Mesendoderm (in vitro differentiated cells): ENCODE data around the gene SLC39A12.

Source experiments
- DNase-seq: peaks from one replicate; pipeline ENCODE4 v3.0.0; 2013
- H2AK5ac ChIP-seq: 2 replicates; pipeline ENCODE4 v1.6.1; 2013; ENCODE audit warnings: low read length, inconsistent platforms
- H2BK120ac ChIP-seq: 2 replicates; pipeline ENCODE4 v1.6.1; 2013; ENCODE audit warnings: low read depth, mild to moderate bottlenecking, low read length, moderate library complexity, mixed read lengths
- H2BK15ac ChIP-seq: replicated peaks from 2 replicates; pipeline ENCODE4 v1.6.1; 2013; ENCODE audit warnings: low read depth, mild to moderate bottlenecking, moderate library complexity
- H2BK5ac ChIP-seq: 2 replicates; pipeline ENCODE4 v1.6.1; 2013; ENCODE audit warnings: low read length, inconsistent platforms
- H3K18ac ChIP-seq: 2 replicates; pipeline ENCODE4 v1.6.1; 2013; ENCODE audit warnings: mild to moderate bottlenecking, low read length, mixed read lengths
- H3K23ac ChIP-seq: one replicate; pipeline ENCODE4 v1.6.1; 2013; ENCODE audit warnings: low read length
- H3K27ac ChIP-seq: 2 replicates; pipeline ENCODE4 v1.5.1; 2013; ENCODE audit warnings: low read depth, mild to moderate bottlenecking, inconsistent platforms, low read length, moderate library complexity
- H3K27me3 ChIP-seq: 2 replicates; pipeline ENCODE4 v1.6.1; 2013; ENCODE audit warnings: low read length, control low read depth, mild to moderate bottlenecking, inconsistent platforms; ENCODE audit not compliant: insufficient read depth, poor library complexity
- H3K36me3 ChIP-seq: 2 replicates; pipeline ENCODE4 v1.6.1; 2013; ENCODE audit warnings: low read length, inconsistent platforms; ENCODE audit not compliant: control insufficient read depth, insufficient read depth
- H3K4ac ChIP-seq: one replicate; pipeline ENCODE4 v1.6.1; 2013; ENCODE audit warnings: low read depth, mild to moderate bottlenecking, low read length, moderate library complexity
- H3K4me1 ChIP-seq: 2 replicates; pipeline ENCODE4 v1.6.1; 2013; ENCODE audit warnings: low read depth, low read length, inconsistent platforms; ENCODE audit not compliant: control insufficient read depth
- H3K4me2 ChIP-seq: 2 replicates; pipeline ENCODE4 v1.6.1; 2013; ENCODE audit warnings: low read length
- H3K4me3 ChIP-seq: 2 replicates; pipeline ENCODE4 v1.5.1; 2013; ENCODE audit warnings: mild to moderate bottlenecking, low read length
- H3K56ac ChIP-seq: one replicate; pipeline ENCODE4 v1.6.1; 2013; ENCODE audit warnings: low read length
- H3K79me1 ChIP-seq: 2 replicates; pipeline ENCODE4 v1.6.1; 2013; ENCODE audit warnings: low read length, inconsistent platforms
- H3K79me2 ChIP-seq: 2 replicates; pipeline ENCODE4 v1.6.1; 2013; ENCODE audit warnings: mild to moderate bottlenecking, low read length; ENCODE audit not compliant: control insufficient read depth, insufficient read depth
- H3K9ac ChIP-seq: 2 replicates; pipeline ENCODE4 v1.6.1; 2013; ENCODE audit warnings: low read length, inconsistent platforms
- H4K5ac ChIP-seq: one replicate; pipeline ENCODE4 v1.6.1; 2013; ENCODE audit warnings: low read length
- H4K8ac ChIP-seq: one replicate; pipeline ENCODE4 v1.6.1; 2013; ENCODE audit warnings: low read depth, mild to moderate bottlenecking, control low read depth, low read length, moderate library complexity
- WGBS: extraction: QIAGEN DNeasy Blood & Tissue Kit; methylation state at CpG from one replicate; pipeline ENCODE4 v1.1.7; 2013; ENCODE audit warnings: low lambda C conversion rate, missing lambda C conversion rate; ENCODE audit not compliant: insufficient coverage; ENCODE audit errors: extremely low coverage; 5-methylcytosine and 5-hydroxymethylcytosine counted together

The SLC39A12 gene

GRCh38 chr10:17963431-17963830, 11.7 kb downstream of the SLC39A12 start:
- no peak overlapping the region for H3K23ac ChIP-seq
- H4K8ac ChIP-seq, result no peak overlapping the region
- no peaks in the 10 kb centered on the region for H3K79me2 ChIP-seq
- no peaks in the 10 kb centered on the region for H3K27me3 ChIP-seq
- no peaks in the 10 kb centered on the region for H3K79me1 ChIP-seq
- no peak overlapping the region for H4K5ac ChIP-seq
- no peak overlapping the region for H3K4me2 ChIP-seq
- no peak overlapping the region for H3K9ac ChIP-seq
- no peak overlapping the region for H2BK120ac ChIP-seq
- no peak overlapping the region for H2BK15ac ChIP-seq
- H3K56ac ChIP-seq, result no peak overlapping the region
- no peak overlapping the region for H3K4me3 ChIP-seq
- no peak overlapping the region for H3K27ac ChIP-seq
- WGBS, result no CpG with 5 or more reads among the region's 3 CpGs
- no peak overlapping the region for H3K18ac ChIP-seq
- no peak overlapping the region for H3K4ac ChIP-seq
- no peak for DNase-seq
- no peaks in the 10 kb centered on the region for H3K36me3 ChIP-seq
- H2AK5ac ChIP-seq, result no peak overlapping the region
- no peaks in the 10 kb centered on the region for H3K4me1 ChIP-seq
- no peak overlapping the region for H2BK5ac ChIP-seq

- H3K79me1 ChIP-seq, result no peaks in the 10 kb centered on the region
- no peak overlapping the region for H2BK5ac ChIP-seq
- H3K56ac ChIP-seq, result no peak overlapping the region
- no peak overlapping the region for H4K8ac ChIP-seq
- H2BK15ac ChIP-seq, result no peak overlapping the region
- DNase-seq, result no peak
- H4K5ac ChIP-seq, result no peak overlapping the region
- no peaks in the 10 kb centered on the region for H3K36me3 ChIP-seq
- H3K4me2 ChIP-seq, result no peak overlapping the region
- no peaks in the 10 kb centered on the region for H3K4me1 ChIP-seq
- H2BK120ac ChIP-seq, result no peak overlapping the region
- H3K9ac ChIP-seq, result no peak overlapping the region
- no peak overlapping the region for H3K23ac ChIP-seq
- no peak overlapping the region for H3K18ac ChIP-seq
- H3K27ac ChIP-seq, result no peak overlapping the region
- no peak overlapping the region for H3K4me3 ChIP-seq
- WGBS, result no CpG with 5 or more reads among the region's 8 CpGs
- H3K4ac ChIP-seq, result no peak overlapping the region
- no peaks in the 10 kb centered on the region for H3K27me3 ChIP-seq
- no peak overlapping the region for H2AK5ac ChIP-seq
- no peaks in the 10 kb centered on the region for H3K79me2 ChIP-seq
Measured at GRCh38 chr10:17965649-17966235, 14.0 kb downstream of the SLC39A12 start.

- no peaks in the 10 kb centered on the region for H3K36me3 ChIP-seq
- H3K56ac ChIP-seq, result no peak overlapping the region
- no CpG with 5 or more reads among the region's 3 CpGs for WGBS
- H3K79me1 ChIP-seq, result no peaks in the 10 kb centered on the region
- no peaks in the 10 kb centered on the region for H3K27me3 ChIP-seq
- no peak overlapping the region for H4K8ac ChIP-seq
- no peak overlapping the region for H2BK120ac ChIP-seq
- no peak overlapping the region for H2BK15ac ChIP-seq
- H3K18ac ChIP-seq, result no peak overlapping the region
- no peak overlapping the region for H3K27ac ChIP-seq
- no peak overlapping the region for H4K5ac ChIP-seq
- H3K4ac ChIP-seq, result no peak overlapping the region
- no peaks in the 10 kb centered on the region for H3K79me2 ChIP-seq
- H3K4me2 ChIP-seq, result no peak overlapping the region
- no peak overlapping the region for H2AK5ac ChIP-seq
- DNase-seq, result no peak
- no peaks in the 10 kb centered on the region for H3K4me1 ChIP-seq
- no peak overlapping the region for H3K23ac ChIP-seq
- H3K9ac ChIP-seq, result no peak overlapping the region
- no peak overlapping the region for H2BK5ac ChIP-seq
- H3K4me3 ChIP-seq, result no peak overlapping the region
Measured at GRCh38 chr10:17974505-17974904, 22.8 kb downstream of the SLC39A12 start.

- Histone ChIP-seq H3K23ac (no peak overlapping the region), H3K79me1 (no peaks in the 10 kb centered on the region), H3K4ac (no peak overlapping the region), H3K27me3 (no peaks in the 10 kb centered on the region), H2BK15ac (no peak overlapping the region), H3K18ac (peak overlapping the region; percentile 70), H3K4me1 (no peaks in the 10 kb centered on the region), H2BK5ac (no peak overlapping the region), H2BK120ac (no peak overlapping the region), H3K56ac (no peak overlapping the region), H3K27ac (no peak overlapping the region), H4K5ac (no peak overlapping the region), H3K4me3 (no peak overlapping the region), H3K4me2 (no peak overlapping the region), H4K8ac (no peak overlapping the region), H3K36me3 (no peaks in the 10 kb centered on the region), H2AK5ac (no peak overlapping the region), H3K79me2 (no peaks in the 10 kb centered on the region), H3K9ac (no peak overlapping the region)
- WGBS, result no CpG with 5 or more reads among the region's 6 CpGs
- no peak for DNase-seq
Measured at GRCh38 chr10:17980846-17981565, 29.3 kb downstream of the SLC39A12 start.

- Histone ChIP-seq H3K4ac (no peak overlapping the region), H3K18ac (no peak overlapping the region), H3K27me3 (no peaks in the 10 kb centered on the region), H3K36me3 (no peaks in the 10 kb centered on the region), H3K4me1 (no peaks in the 10 kb centered on the region), H3K4me2 (no peak overlapping the region), H2AK5ac (no peak overlapping the region), H3K9ac (no peak overlapping the region), H2BK15ac (no peak overlapping the region), H3K79me1 (no peaks in the 10 kb centered on the region), H3K56ac (peak overlapping the region; percentile 25), H2BK5ac (no peak overlapping the region), H3K79me2 (no peaks in the 10 kb centered on the region), H3K4me3 (no peak overlapping the region), H2BK120ac (no peak overlapping the region), H4K8ac (no peak overlapping the region), H3K23ac (no peak overlapping the region), H4K5ac (no peak overlapping the region), H3K27ac (no peak overlapping the region)
- WGBS, result no CpG with 5 or more reads among the region's 1 CpG
- DNase-seq, result peak; percentile 86
Measured at GRCh38 chr10:17981766-17982380, 30.2 kb downstream of the SLC39A12 start.
